Measurements from ENCODE around the gene HOXB5. TPM values are rescaled to one million over a fixed set of nuclear protein-coding genes. Genes with fewer than 3 reads are reported as not detected.

HOXB5 gene
- polyA plus RNA-seq, 1 experiment = not detected

GRCh38 chr17:48552466-48553189 lies 41.0 kb downstream of the HOXB5 start:
- H3K36me3 ChIP-seq (ENCODE audit: control insufficient read depth, insufficient read depth, low read length) = no peaks in the 10 kb centered on the region
- no peak overlapping the region for H3K4me3 ChIP-seq (ENCODE audit: low read depth, low read length)
- TF ChIP-seq, protein P1, sequence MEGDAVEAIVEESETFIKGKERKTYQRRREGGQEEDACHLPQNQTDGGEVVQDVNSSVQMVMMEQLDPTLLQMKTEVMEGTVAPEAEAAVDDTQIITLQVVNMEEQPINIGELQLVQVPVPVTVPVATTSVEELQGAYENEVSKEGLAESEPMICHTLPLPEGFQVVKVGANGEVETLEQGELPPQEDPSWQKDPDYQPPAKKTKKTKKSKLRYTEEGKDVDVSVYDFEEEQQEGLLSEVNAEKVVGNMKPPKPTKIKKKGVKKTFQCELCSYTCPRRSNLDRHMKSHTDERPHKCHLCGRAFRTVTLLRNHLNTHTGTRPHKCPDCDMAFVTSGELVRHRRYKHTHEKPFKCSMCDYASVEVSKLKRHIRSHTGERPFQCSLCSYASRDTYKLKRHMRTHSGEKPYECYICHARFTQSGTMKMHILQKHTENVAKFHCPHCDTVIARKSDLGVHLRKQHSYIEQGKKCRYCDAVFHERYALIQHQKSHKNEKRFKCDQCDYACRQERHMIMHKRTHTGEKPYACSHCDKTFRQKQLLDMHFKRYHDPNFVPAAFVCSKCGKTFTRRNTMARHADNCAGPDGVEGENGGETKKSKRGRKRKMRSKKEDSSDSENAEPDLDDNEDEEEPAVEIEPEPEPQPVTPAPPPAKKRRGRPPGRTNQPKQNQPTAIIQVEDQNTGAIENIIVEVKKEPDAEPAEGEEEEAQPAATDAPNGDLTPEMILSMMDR (IDR thresholded peaks at IDR 0.05; ENCODE audit: insufficient read depth, low read depth, low read length) = no peak
- POLR2A ChIA-PET = no interaction called here
- no peak for DNase-seq (ENCODE audit: low read depth)
- H3K27me3 ChIP-seq (ENCODE audit: control insufficient read depth, insufficient read depth, low read length) = peaks cover 29% of the 10 kb centered on the region
- CTCF ChIA-PET = no interaction called here

GRCh38 chr17:48551596-48552465 lies 41.7 kb downstream of the HOXB5 start:
- Histone ChIP-seq H3K4me3 (ENCODE audit: low read depth, low read length) (no peak overlapping the region), H3K36me3 (ENCODE audit: control insufficient read depth, insufficient read depth, low read length) (no peaks in the 10 kb centered on the region), H3K27me3 (ENCODE audit: control insufficient read depth, insufficient read depth, low read length) (peaks cover 24% of the 10 kb centered on the region)
- no peak for DNase-seq (ENCODE audit: low read depth)
- ChIA-PET CTCF (no interaction called here), POLR2A (no interaction called here)
- TF ChIP-seq, protein P1 (IDR thresholded peaks at IDR 0.05; ENCODE audit: insufficient read depth, low read depth, low read length) = no peak

GRCh38 chr17:48551214-48551555 lies 42.4 kb downstream of the HOXB5 start:
- ChIA-PET CTCF (no interaction called here), POLR2A (no interaction called here)
- Histone ChIP-seq H3K27me3 (ENCODE audit: control insufficient read depth, insufficient read depth, low read length) (peaks cover 23% of the 10 kb centered on the region), H3K4me3 (ENCODE audit: low read depth, low read length) (no peak overlapping the region), H3K36me3 (ENCODE audit: control insufficient read depth, insufficient read depth, low read length) (no peaks in the 10 kb centered on the region)
- DNase-seq (ENCODE audit: low read depth) = no peak
- TF ChIP-seq, protein P1 (IDR thresholded peaks at IDR 0.05; ENCODE audit: insufficient read depth, low read depth, low read length) = no peak

GRCh38 chr17:48550502-48551213 lies 42.9 kb downstream of the HOXB5 start:
- Histone ChIP-seq H3K36me3 (ENCODE audit: control insufficient read depth, insufficient read depth, low read length) (no peaks in the 10 kb centered on the region), H3K27me3 (ENCODE audit: control insufficient read depth, insufficient read depth, low read length) (peaks cover 19% of the 10 kb centered on the region), H3K4me3 (ENCODE audit: low read depth, low read length) (no peak overlapping the region)
- ChIA-PET POLR2A (no interaction called here), CTCF (no interaction called here)
- TF ChIP-seq, protein P1 (IDR thresholded peaks at IDR 0.05; ENCODE audit: insufficient read depth, low read depth, low read length) = no peak
- DNase-seq (ENCODE audit: low read depth) = no peak

DNA sequence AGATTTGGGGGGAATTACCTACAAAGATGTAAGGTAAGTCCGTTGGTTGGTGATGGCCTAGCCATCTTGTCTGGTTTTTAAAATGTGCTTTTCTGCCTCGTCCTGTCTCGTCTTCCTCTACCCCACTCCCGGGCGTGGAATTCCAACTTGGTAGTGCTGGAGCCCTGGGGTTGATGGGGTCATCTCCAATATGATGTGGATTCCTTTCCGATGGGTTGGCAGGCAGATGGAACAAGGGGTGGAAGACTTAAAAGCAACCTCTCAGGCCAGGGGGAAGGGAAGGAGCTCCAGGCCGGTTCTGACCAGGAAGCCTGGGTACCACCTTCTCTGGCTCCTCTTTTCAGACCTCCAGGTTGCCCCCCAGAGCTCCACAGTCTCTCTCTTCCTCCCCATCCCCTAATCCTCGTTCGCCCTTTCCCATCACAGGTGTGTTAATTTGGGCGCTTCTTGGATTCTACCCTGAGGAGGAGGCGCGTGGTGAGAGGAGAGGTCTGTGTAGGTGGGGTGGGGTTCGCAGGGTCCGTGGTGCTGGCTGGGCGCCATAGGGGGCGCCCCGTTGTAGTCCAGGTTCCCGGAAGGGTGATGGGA lies 43.6 kb downstream of the HOXB5 start:
- ChIA-PET POLR2A (no interaction called here), CTCF (no interaction called here)
- Histone ChIP-seq H3K4me3 (ENCODE audit: low read depth, low read length) (no peak overlapping the region), H3K27me3 (ENCODE audit: control insufficient read depth, insufficient read depth, low read length) (peaks cover 20% of the 10 kb centered on the region), H3K36me3 (ENCODE audit: control insufficient read depth, insufficient read depth, low read length) (no peaks in the 10 kb centered on the region)
- DNase-seq (ENCODE audit: low read depth) = no peak
- TF ChIP-seq, protein P1 (IDR thresholded peaks at IDR 0.05; ENCODE audit: insufficient read depth, low read depth, low read length) = no peak
